ENCODE data around the gene SBDS. TPM values are rescaled to one million over a fixed set of nuclear protein-coding genes. Genes with fewer than 3 reads are reported as not detected.
A peak's percentile ranks its signal among the peaks of the same experiment; 100 is the strongest.
"Not testable (repeated sequence)": the region's sequence is repeated elsewhere in the genome, so short reads cannot be mapped to it uniquely, and the experiment has no call there.

Gene SBDS
- total RNA-seq, 1 donor from 2014 or later: 32.0 TPM

DNA sequence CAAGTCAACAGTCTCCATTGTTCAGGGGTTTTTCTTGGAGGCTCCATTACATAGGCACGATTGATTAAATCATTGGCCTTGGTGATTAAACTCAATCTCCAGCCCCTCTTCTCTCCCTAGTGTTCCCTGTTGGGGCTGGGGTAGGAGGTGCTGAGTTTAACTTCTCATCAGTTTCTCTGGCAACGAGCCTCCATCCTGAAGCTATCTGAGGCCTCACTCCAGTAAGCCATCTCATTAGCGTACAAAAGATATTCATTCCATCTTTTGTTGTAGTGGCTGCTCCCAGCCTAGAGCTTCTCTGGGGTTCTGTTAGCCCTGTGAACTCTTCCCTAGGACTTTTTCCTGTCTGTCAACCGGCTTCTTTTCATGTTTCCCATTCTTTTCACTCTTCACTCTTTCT is 12.9 kb upstream of the SBDS start:
- no peak for DNase-seq (ENCODE audit: low spot score, unreplicated experiment)
- Mint-ChIP-seq H3K36me3 (ENCODE audit: insufficient read depth) (peaks cover 7% of the 10 kb centered on the region), H3K4me1 (ENCODE audit: low read depth) (no peaks in the 10 kb centered on the region), H3K27ac (no peak overlapping the region), H3K9me3 (ENCODE audit: low read depth) (no peaks in the 10 kb centered on the region), H3K4me3 (ENCODE audit: low read depth) (no peak overlapping the region), H3K27me3 (no peaks in the 10 kb centered on the region)
- TF ChIP-seq, protein P1, sequence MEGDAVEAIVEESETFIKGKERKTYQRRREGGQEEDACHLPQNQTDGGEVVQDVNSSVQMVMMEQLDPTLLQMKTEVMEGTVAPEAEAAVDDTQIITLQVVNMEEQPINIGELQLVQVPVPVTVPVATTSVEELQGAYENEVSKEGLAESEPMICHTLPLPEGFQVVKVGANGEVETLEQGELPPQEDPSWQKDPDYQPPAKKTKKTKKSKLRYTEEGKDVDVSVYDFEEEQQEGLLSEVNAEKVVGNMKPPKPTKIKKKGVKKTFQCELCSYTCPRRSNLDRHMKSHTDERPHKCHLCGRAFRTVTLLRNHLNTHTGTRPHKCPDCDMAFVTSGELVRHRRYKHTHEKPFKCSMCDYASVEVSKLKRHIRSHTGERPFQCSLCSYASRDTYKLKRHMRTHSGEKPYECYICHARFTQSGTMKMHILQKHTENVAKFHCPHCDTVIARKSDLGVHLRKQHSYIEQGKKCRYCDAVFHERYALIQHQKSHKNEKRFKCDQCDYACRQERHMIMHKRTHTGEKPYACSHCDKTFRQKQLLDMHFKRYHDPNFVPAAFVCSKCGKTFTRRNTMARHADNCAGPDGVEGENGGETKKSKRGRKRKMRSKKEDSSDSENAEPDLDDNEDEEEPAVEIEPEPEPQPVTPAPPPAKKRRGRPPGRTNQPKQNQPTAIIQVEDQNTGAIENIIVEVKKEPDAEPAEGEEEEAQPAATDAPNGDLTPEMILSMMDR (IDR thresholded peaks at IDR 0.05; ENCODE audit: unreplicated experiment): no peak

DNA sequence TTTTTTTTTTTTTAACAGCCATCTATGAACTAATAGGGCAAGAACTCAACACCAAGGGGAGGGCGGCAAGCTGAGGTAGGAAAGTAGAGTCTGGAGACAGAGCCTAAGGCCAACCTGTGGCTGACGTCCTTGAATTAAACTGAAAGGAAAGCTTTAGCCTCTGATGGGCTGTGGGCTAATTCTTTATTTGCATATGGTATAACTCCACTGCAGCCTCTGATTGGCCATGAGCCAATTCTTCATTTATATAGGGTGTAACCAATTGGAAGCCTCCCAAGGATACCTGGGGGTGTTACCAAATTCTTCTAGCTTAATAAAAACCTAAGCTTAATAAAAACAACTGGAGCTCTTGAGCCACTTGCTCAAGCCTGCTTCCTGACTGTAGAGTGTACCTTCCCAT is 11.6 kb upstream of the SBDS start:
- Mint-ChIP-seq H3K4me1 (ENCODE audit: low read depth) (no peaks in the 10 kb centered on the region), H3K27me3 (no peaks in the 10 kb centered on the region), H3K27ac (no peak overlapping the region), H3K4me3 (ENCODE audit: low read depth) (no peak overlapping the region), H3K9me3 (ENCODE audit: low read depth) (no peaks in the 10 kb centered on the region), H3K36me3 (ENCODE audit: insufficient read depth) (peaks cover 7% of the 10 kb centered on the region)
- TF ChIP-seq, protein P1 (IDR thresholded peaks at IDR 0.05; ENCODE audit: unreplicated experiment): no peak
- DNase-seq (ENCODE audit: low spot score, unreplicated experiment): no peak

DNA sequence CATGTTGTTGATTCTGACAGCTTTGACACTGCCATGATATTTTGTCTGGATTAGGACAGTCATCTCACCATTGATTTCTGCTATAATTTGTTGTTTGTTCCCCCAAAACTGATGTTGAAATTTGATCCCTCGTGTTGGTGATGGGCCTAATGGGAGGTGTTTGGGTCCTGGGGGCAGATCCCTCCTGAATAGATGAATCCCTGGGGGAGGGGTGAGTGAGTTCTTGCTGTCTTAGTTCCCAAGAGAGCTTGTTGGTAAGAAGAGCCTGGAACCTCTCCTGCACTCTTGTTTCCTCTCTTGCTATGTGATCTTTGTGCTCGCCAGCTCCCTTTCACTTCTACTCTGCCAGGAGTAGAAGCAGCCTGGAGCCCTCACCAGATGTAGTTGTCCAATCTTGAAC is 8.8 kb upstream of the SBDS start:
- DNase-seq (ENCODE audit: low spot score, unreplicated experiment); H3K27ac Mint-ChIP-seq; H3K4me3 Mint-ChIP-seq (ENCODE audit: low read depth); H3K36me3 Mint-ChIP-seq (ENCODE audit: insufficient read depth); H3K27me3 Mint-ChIP-seq; H3K9me3 Mint-ChIP-seq (ENCODE audit: low read depth); H3K4me1 Mint-ChIP-seq (ENCODE audit: low read depth): not testable (repeated sequence)

DNA sequence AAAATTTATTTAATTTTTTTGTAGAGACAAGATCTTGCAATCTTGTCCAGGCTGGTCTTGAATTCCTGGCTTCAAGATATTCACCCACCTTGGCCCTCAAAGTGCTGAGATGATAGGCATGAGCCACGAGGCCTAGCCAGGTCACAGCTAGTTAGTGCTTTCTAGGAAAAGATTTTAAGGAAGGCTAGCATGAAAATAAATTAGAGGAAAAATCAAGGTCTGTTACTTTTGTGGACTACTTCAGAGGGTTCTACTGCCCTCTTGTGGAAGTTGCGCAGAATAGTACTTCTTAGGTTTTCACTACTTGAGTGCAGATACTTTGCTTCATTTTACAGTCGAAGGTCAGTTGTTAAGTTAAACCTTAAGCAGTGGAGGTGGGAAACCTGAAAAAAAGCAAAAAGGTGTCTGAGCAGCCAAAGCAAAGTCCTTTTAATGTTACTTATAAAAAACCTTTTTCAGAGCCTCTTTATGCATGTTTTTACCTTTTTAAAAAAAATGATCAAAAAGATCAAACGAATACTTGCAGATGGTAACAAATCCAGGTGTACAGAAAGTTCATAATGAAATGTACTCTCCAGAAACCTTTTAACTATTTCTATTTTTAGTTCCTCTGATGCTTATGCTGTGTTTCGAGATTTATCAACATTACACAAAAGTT is 5.3 kb upstream of the SBDS start:
- H3K4me3 Mint-ChIP-seq (ENCODE audit: low read depth); H3K36me3 Mint-ChIP-seq (ENCODE audit: insufficient read depth); H3K9me3 Mint-ChIP-seq (ENCODE audit: low read depth); H3K27ac Mint-ChIP-seq; H3K4me1 Mint-ChIP-seq (ENCODE audit: low read depth); DNase-seq (ENCODE audit: low spot score, unreplicated experiment); H3K27me3 Mint-ChIP-seq: not testable (repeated sequence)
- TF ChIP-seq, protein P1 (IDR thresholded peaks at IDR 0.05; ENCODE audit: unreplicated experiment): peak; percentile 58

DNA sequence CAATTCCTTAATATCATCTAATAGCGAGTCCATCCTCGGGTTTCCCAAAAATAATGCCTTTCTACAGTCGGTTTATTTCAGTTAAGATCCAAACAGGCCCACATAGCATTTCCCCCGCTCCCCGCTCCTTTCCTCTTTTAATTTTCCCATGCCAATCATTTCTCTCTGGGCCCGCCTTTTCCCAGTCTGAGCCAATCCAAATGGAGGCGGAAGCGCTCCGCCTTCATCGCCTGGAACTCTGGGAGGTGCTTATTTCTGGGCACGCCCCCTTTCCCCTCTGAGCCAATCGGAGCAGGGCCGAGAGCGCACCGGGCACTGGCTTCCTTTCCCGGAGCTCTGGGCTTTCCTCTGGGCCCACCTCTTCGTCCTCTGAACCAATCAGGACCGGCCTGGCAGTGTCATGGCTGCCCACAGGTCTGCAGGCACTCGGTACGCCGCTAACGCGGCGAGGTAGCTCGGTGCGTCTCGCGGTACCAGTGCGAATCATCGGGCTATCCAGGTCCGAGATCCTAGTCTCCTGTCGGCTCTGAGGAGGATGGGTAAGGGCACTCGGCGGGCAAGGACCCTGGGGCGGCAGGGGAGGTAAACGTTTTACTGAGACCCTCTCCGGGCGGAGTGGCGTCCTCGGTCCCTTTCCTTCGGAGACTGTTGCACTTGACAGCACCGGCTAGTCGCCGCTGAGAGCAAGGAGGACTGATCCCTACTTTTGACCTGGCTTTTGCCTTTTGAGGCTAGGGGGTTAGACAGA is 1.2 kb upstream of the SBDS start, which contains the start of gene TYW1:
TYW1 (plus strand) TSS at position 390 of the 748 bp plus-strand sequence; CDS start at position 536, 146 bp downstream.
- Mint-ChIP-seq H3K27ac (peak within 1 kb of the TSS; percentile 99), H3K4me3 (ENCODE audit: low read depth) (peak within 1 kb of the TSS; percentile 99)
- H3K27me3 Mint-ChIP-seq; H3K4me1 Mint-ChIP-seq (ENCODE audit: low read depth); H3K9me3 Mint-ChIP-seq (ENCODE audit: low read depth); H3K36me3 Mint-ChIP-seq (ENCODE audit: insufficient read depth): not testable (repeated sequence)
- peak; percentile 98 for DNase-seq (ENCODE audit: low spot score, unreplicated experiment)

DNA sequence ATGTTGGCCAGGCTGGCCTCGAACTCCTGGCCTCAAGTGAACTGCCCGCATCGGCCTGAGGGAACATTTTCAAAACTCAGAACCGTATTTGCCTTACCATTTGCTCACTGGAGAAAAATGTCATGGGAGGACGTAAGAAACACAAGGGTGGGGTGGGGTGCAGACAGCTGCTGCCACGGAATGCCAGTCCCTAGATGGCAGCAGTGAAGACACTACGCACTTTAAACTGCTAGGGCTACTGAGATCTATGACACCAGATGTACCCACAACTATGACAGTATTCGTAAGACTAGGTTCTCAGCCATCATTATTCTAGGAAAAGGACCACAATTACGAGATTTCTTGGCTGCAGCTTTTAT is 716 bp downstream of the SBDS start:
- TF ChIP-seq, protein P1 (IDR thresholded peaks at IDR 0.05; ENCODE audit: unreplicated experiment): peak; percentile 41
- Mint-ChIP-seq H3K4me3 (ENCODE audit: low read depth) (peak overlapping the region; percentile 98), H3K27ac (peak overlapping the region; percentile 100)
- H3K9me3 Mint-ChIP-seq (ENCODE audit: low read depth); H3K36me3 Mint-ChIP-seq (ENCODE audit: insufficient read depth); H3K27me3 Mint-ChIP-seq; H3K4me1 Mint-ChIP-seq (ENCODE audit: low read depth): not testable (repeated sequence)
- peak; percentile 13 for DNase-seq (ENCODE audit: low spot score, unreplicated experiment)

DNA sequence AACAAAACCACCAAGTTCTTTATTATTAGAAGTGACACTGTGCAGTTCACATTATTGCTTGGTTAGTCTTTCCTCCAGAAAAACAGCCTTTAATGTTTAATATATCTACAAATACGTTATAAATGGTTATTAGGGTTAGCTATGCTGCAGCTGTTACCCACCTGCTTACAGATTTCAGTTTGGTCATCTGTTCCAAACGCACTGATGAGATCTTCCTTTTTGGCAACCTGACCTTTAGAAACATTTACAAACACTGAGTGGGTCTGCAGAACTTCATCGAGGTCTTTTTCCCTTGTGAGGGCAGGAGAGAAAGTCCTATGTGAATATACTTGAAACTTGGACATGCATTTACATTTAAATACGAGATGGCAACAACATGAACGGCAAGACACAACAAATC is 1.3 kb downstream of the SBDS start:
- Mint-ChIP-seq H3K4me3 (ENCODE audit: low read depth) (peak overlapping the region; percentile 98), H3K27ac (peak overlapping the region; percentile 100)
- not testable (repeated sequence) for H3K4me1 Mint-ChIP-seq (ENCODE audit: low read depth); H3K27me3 Mint-ChIP-seq; H3K9me3 Mint-ChIP-seq (ENCODE audit: low read depth); H3K36me3 Mint-ChIP-seq (ENCODE audit: insufficient read depth); DNase-seq (ENCODE audit: low spot score, unreplicated experiment)

DNA sequence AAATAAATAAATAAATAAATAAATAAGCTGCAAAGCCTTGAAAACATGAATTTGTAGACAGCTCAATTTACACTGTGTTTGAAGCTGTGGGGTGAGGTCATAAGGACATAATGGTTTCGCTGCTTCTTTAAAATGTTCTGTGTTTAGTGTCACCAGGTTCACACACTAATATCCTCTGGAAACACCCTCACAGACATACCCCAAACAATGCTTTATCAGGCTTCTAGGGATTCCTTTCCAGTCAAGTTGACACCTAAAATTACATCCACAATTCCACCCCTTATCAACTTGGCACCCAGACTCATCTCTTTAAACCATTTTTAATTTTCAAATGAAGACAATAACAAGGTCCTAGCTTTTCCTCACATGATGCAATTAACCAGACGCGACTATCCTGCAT is 5.8 kb downstream of the SBDS start:
- not testable (repeated sequence) for DNase-seq (ENCODE audit: low spot score, unreplicated experiment); H3K27me3 Mint-ChIP-seq; H3K9me3 Mint-ChIP-seq (ENCODE audit: low read depth); H3K27ac Mint-ChIP-seq; H3K4me3 Mint-ChIP-seq (ENCODE audit: low read depth); H3K4me1 Mint-ChIP-seq (ENCODE audit: low read depth)
- H3K36me3 Mint-ChIP-seq (ENCODE audit: insufficient read depth): peaks cover 14% of the 10 kb centered on the region

DNA sequence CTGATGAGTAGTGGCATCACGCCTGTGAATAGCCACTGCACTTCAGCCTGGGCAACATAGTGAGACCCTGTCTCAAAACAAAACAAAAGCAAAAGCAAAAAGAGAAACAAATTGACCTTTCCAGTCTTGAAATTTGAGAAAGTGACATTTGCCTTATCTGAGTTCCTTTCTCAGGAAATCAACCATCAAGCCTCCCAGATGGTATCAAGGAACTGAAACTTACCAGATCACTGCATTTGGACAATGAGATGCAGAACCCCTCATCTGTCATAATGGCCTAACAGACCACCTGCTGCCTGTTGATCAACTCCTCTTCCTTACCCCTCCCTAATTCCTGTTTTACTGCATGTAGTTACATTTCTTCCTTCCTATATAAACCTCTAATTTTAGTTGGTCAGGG is 15.1 kb downstream of the SBDS start:
- DNase-seq (ENCODE audit: low spot score, unreplicated experiment); H3K4me3 Mint-ChIP-seq (ENCODE audit: low read depth); H3K4me1 Mint-ChIP-seq (ENCODE audit: low read depth); H3K27me3 Mint-ChIP-seq; H3K36me3 Mint-ChIP-seq (ENCODE audit: insufficient read depth); H3K27ac Mint-ChIP-seq: not testable (repeated sequence)
- H3K9me3 Mint-ChIP-seq (ENCODE audit: low read depth): peaks cover 11% of the 10 kb centered on the region

Data from progenitor cell of endocrine pancreas (in vitro differentiated cells).